Measurements from ENCODE around the gene ZSCAN9.

DNA sequence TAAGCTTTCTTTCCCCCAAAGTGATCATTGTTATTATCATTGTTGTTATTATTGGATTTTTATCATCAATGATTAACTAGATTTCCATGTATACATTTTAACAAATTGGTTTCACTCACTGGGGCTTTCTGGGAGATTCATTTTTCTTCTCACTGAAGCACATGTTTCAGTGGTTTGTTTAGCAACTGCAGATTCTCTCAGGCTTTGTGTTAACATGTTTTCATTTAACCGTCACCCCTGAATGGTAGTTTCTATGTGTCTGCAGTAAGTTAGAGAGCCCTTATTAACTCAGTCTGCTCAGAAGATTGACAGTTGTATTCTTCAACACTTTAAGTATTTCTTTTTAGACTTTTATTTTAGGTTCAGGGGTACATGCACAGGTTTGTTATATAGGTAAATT lies 14.6 kb downstream of the ZSCAN9 start:
- TF ChIP-seq, protein P1, sequence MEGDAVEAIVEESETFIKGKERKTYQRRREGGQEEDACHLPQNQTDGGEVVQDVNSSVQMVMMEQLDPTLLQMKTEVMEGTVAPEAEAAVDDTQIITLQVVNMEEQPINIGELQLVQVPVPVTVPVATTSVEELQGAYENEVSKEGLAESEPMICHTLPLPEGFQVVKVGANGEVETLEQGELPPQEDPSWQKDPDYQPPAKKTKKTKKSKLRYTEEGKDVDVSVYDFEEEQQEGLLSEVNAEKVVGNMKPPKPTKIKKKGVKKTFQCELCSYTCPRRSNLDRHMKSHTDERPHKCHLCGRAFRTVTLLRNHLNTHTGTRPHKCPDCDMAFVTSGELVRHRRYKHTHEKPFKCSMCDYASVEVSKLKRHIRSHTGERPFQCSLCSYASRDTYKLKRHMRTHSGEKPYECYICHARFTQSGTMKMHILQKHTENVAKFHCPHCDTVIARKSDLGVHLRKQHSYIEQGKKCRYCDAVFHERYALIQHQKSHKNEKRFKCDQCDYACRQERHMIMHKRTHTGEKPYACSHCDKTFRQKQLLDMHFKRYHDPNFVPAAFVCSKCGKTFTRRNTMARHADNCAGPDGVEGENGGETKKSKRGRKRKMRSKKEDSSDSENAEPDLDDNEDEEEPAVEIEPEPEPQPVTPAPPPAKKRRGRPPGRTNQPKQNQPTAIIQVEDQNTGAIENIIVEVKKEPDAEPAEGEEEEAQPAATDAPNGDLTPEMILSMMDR (IDR thresholded peaks at IDR 0.05; ENCODE audit: insufficient read depth, low read length): no peak
- no peak for TF ChIP-seq POLR2AphosphoS5 (IDR thresholded peaks at IDR 0.05; ENCODE audit: low read depth)
- no peak for TF ChIP-seq GABPA (IDR thresholded peaks at IDR 0.05; ENCODE audit: low read depth)

Data from HL-60 (cell line).